Activated CD4-positive, alpha-beta T cell treated with anti-CD3 and anti-CD28 coated beads for 48 hours (primary cell): ENCODE data around the gene ADGRL2.

ENCODE experiments used
- DNase-seq: peaks from one replicate; pipeline ENCODE4 v3.0.0-alpha.2; 2020

ADGRL2 gene

DNA sequence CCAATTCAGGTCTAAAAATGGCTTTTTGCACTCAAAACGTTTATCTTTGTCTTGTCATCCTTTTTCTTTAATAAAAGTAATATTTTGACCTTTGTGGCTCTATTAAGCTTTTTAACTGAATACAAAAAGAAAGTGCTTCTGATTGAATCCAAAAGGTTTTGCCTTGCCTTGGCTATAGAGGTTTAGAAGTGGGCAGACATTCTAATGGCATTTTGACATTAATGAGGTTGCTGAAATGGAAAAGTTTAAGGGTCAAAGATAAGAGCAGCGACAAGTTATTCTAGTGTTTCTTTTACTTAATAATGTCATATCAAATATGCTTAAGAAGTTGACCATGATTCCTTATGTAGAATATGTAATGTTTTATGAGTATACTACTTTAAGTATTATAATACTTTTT lies 120.2 kb downstream of the ADGRL2 start:
- no peak for DNase-seq

DNA sequence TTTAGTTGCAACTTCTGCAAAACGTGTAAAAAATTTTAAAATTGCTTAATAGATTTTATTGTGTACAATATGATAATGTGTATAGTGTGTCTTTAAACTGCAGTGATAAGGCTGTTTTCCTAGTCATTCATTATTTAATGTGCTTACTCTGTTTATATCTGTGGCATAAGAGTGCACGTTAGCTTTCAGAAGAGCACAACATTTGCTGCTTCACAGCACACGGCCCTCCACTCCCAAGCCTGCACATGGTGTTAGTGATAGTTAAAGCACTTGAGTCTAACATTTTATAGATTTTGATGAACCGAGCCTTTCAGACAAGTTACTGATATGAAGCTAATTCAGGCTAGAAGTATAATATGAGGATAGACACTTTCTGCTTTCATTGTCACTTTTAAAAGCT lies 120.6 kb downstream of the ADGRL2 start:
- no peak for DNase-seq

DNA sequence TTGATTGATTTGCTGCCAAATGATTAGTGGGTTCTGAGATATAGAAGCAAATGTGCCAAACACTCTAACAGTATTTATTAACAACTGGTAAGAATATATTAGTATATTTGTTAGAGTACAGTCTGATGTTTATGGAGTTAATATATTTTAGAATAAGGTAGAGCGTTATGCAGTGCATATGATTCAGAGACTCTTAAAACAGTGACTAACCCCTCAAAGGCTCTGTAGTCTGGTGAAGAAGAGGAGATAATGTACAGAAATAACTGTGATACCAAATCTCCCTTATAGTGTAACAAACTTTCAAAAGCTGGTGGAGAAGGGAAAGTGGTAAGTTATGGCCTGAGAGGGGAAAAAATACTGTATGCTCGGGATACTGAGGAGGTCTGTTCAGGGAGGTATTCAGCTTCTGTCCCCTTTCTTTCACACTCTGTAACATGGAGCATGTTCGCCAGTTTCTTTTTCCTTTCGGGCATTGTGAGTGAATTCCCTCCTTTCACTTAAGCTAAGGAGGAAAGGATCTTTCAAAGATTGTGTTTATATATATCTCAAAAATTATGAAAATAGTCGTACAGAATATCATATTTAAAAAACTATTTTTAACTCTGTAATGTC lies 121.2 kb downstream of the ADGRL2 start:
- DNase-seq, result no peak

GRCh38 chr1:81922955-81923354 lies 122.2 kb downstream of the ADGRL2 start:
- DNase-seq, result no peak

DNA sequence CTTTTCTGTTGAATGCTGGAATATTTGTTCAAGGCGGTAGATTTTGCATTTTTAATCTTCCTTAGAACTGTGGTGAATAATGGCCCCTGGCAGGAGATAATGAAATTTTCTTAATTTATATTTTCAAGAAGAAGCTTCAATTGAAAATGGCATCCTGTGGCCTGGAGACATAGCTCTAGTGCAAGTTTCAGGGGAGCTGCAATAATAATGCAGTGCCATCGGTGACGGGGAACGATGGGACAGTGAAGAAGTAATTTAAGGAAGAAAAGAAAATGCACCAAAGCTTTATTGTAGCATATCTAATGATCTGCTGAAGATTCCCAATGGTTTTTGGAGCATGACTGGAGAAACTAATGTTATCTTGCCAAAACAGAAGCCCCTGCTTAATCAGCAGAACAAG lies 128.4 kb downstream of the ADGRL2 start:
- no peak for DNase-seq

DNA sequence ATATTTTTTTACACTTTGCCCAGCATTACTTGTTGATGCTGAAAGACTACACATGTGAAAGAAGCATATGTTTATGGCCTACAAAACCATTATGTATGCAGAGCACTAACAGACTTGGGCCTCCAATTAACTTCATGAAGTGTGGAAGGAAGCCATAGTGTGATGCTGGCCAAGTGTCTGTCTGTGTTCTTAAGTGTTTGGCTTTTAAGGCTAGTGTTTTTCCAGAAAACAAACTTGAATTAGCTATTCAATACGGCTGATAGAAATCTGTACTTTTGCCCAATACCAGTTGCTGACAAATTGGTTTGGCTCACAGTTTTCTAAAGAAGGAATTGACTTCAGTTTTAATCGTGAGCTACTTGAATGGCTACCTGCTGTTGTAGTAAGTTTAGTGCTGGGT lies 136.1 kb downstream of the ADGRL2 start:
- no peak for DNase-seq

GRCh38 chr1:81937791-81938450 lies 137.2 kb downstream of the ADGRL2 start:
- DNase-seq, result no peak

GRCh38 chr1:81948495-81948894 lies 147.8 kb downstream of the ADGRL2 start:
- no peak for DNase-seq

DNA sequence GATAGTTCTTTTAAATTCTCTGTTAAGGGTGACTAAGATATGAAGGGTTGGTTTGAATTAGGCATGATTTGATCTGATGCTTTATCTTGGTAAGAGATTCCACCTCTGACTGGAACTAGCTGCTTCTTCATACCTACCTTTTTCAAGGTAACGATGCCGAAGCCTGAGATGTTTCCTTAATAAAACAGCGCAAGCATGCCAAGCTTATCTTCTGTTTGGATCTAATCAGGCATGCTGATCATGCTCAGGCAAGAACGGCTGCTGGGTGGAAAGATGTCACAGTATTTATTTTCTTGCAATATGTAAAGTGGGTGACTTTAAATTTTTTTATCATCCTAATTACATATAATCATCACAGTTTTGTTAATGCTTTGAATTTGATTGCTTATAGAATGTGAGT lies 148.7 kb downstream of the ADGRL2 start:
- no peak for DNase-seq

GRCh38 chr1:81950037-81950436 lies 149.3 kb downstream of the ADGRL2 start:
- DNase-seq, result no peak

DNA sequence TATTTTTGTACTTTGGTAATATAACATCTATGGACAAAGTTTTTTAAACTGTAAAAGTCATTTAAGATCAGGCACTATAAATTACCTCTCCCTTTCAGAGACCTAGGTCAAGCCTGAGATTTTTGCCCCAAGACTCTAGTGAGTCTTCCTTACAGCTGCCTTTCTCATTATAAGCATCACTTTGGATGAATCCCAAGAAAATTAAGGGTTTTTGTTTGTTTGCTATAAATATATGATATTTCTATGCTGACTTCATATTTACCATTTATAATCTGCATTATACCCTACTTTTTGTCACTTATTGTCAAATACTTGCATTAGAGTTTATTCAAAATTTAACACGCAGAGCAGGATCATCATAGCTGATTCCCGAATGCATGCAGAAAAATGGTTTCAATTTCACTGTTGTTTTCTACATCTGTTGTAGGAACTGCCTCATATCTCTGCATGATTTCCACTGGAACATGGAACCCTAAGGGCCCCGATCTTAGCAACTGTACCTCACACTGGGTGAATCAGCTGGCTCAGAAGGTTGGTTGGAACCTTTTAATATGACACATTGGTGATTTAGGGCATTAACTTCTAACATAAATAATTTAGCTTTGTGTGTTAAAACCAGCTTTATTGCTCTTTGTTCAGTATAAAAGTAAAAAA lies 150.0 kb downstream of the ADGRL2 start:
- no peak for DNase-seq

DNA sequence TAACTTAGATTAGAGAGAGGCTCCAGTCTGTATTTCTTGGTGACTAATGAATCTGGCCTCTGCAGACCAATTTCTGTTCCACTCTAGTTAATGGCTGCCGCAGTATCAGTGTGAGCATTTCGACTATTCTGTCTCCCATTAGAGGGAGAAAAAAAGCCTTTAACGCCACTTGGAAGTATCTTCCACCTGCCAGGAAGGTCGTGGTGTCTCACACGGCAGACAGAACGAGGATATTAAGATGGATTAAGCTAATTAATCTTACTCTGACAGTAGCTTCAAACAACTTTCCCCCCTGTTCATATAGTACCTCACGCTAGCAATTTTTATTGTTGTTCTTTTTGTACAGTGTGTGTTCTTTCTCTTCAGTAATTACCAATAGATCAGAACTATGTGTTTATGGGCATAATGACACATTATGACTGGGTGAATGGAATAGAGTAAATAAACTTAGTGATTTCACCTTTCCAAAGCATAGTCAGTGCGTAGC lies 153.8 kb downstream of the ADGRL2 start:
- DNase-seq, result no peak

GRCh38 chr1:81967951-81968350 lies 167.2 kb downstream of the ADGRL2 start:
- no peak for DNase-seq

DNA sequence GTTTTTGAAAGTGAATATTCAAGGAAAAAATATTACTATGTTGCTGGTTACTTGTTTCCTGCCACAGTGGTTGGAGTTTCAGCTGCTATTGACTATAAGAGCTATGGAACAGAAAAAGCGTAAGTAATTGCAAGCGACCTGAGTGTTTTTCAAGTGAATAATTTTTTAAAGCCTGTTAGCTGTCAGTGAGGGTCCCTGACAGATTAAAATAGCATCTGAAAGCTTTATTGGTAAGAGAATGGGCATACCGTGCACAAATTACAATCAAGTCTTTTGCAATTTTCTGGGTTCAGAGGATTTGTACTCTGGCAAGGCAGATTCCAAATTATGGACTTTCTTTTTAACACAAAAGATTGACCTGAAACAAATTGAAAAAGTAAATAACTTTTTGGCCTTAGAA lies 169.7 kb downstream of the ADGRL2 start:
- DNase-seq, result no peak

DNA sequence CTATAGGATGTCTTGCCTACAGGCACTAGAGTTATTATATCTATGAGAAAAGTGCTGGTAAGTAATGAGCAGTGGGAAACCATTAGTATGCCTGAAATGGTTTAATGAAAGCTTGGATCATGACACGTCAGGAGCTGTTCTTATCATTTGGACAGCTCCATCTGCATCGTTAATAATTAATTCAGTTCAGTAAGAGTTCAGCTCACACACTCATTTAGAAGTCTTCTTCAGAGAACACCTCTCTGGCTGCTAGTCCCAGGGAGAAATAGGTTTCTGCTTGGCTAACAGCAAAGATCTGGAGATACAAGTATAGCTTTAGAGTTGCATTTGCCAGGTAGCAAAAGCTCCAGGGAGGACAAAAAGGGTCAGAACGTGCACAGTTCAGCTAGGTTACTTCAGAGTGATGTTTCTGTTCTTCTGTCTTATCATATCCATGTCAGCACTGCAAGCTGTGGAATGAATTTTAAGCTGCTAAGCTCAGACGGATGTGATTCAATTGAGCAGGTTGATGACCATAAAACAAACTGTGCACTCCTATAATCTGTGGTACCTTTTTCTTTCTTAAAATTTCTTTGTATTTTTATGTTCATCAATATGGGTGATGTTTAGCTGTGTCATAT lies 173.6 kb downstream of the ADGRL2 start:
- DNase-seq, result no peak

DNA sequence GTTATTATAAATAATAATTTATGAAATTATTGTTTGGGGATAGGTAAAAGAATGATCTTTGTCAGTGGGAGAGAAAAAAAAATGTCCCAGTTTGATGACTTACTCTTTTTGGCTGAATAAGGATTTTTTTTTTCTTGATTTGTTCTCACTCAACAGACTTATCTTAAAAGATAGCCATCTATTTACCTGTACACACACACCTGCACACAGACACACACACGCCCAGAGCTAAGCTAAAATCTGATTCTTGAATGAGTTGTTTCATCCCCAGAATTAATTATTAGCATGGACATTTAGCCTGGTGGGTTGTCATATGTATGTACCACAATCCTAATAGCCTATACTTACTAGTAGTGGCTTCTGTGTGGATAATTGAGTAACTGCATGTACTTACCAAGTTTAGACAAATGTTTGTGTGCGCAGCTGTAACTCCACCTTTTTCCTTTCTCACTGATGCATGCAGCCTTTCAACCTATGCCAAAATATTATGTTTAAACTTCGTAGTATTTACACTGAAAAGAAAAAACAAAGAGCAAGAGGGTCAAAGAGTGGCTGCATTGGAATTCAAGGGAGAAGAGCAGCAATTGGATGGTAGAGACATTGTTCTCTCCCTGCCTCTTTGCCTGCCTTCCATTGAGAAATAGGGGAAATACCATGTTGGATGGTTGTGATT lies 174.3 kb downstream of the ADGRL2 start:
- no peak for DNase-seq

DNA sequence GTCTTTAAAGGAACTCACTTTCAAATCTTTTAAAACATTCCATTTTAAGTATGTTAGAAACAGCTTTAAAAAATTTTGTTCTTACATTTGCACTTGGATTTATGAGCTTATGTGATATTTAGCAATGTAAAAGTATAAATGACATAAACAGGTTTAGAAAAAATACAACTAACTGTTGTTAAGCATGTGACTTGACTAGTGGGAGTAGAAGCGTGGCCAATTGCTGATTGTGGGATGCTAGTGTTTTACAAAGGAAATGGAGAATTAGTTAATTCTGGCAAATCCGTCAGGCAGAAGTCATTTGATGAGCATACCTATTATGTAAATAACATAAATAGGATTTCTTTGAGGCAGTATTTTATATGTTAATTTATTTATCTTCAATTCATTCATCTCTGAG lies 175.8 kb downstream of the ADGRL2 start:
- no peak for DNase-seq

DNA sequence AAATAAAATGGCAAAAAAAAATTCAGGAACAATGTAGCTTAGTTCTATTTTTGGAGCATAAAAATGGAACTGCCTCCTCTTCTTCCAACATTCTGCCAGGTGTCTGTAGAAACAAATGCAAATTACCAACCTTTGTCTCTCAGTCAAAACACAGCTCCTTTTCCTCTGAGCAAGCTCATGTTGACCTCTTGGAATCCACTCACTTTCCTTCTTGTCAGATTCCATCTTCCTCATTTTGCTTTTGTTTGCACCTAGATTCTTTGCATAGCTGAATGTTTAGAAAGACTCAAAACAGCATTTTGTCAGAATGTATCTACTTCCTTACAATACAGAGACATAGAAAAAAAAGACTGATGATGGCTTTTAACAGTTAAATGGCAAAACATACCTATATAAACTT lies 178.2 kb downstream of the ADGRL2 start:
- DNase-seq, result no peak

DNA sequence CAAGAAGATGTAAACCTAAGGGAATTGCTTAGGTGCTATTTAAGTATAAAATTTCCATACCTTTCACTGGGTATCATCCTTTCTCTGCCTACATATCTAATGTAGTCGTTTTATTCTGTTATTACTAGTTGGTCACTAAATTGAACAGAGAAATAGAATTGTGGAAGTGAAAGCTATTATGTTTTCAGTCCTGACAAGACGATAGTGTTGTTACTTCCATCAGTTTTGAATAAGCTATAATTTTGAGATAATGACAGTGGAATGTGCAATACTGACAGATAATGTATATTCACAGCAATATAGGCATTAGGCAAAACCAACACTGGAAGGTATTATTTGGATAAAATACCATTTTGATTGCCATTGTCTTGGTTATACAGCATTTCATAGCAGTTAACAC lies 181.8 kb downstream of the ADGRL2 start:
- DNase-seq, result no peak

GRCh38 chr1:81989524-81989923 lies 188.8 kb downstream of the ADGRL2 start:
- DNase-seq, result no peak

GRCh38 chr1:81990241-81990640 lies 189.5 kb downstream of the ADGRL2 start:
- DNase-seq, result no peak

- DNase-seq, result no peak
Observed at GRCh38 chr1:81998165-81998564, 197.4 kb downstream of the ADGRL2 start.

DNA sequence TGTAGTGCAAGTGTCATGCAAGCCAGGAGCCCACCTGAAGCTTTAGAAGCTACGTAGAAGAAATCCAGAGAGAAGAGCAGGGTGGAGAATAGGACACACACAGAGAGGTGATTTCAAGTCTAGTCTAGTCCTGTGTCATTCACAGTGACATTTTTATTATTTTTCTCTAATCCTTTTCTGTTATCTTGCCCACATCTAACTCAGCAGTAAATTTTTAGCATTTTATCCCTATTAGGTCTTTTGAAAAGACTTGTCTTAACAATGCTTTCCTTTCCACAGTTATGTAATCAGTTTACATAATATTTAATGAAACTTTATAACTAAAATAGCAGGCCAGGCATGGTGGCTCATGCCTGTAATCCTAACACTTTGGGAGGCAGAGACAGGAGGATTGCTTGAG lies 198.6 kb downstream of the ADGRL2 start:
- DNase-seq, result no peak
